Measurements from ENCODE around the gene DMBX1. TPM values are rescaled to one million over a fixed set of nuclear protein-coding genes. Genes with fewer than 3 reads are reported as not detected.

DMBX1 gene
- total and polyA plus RNA-seq, 4 donors = not detected

DNA sequence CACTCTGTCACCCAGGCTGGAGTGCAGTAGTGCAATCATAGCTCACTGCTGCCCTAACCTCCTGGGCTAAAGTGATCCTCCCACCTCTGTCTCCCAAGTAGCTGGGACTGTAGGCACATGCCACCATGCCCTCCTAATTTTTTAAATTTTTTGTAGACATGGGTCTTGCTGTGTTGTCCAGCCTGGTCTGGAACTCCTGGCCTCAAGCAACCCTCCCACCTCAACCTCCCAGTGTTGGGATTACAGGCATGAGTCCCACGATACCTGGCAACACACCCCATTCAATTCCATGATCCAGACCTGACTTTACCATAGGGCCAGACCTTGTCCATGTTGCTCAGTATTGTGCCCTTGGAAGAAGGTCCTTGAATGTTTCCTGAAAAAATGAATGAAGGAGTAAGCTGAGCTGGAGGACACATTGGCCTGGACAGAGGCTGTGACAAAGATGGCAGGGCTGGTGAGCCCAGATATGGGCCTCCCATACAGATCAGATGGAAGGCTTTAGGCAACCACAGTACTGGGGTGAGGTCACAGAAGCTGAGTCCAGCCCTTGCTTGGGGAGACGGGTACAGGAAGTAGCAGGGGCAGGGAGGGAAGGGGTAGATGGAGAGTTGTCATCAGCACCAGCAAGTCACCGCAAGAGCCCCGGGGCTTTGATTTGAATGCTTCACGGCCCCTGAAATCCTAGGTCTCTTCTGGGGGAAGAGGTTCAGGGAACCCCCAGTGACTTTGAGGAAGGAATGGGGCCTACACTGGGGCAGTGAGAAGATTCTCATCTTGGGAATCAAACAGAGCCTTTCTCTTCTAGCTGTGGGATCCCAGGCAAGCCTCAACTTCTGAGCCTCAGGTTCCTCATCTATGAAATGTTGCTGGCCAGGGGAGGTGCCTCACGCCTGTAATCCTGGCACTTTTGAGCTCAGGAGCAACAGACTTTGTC, 40.1 kb upstream of the DMBX1 start:
- 78% methylated on average over 6 of the region's 6 CpGs for WGBS
- Histone ChIP-seq H3K9me3 (ENCODE audit: control insufficient read depth in 4 of 4, low read length in 3 of 4) (no peaks in the 10 kb centered on the region), H3K4me1 (ENCODE audit: control insufficient read depth in 4 of 4, insufficient read depth in 4 of 4, low read length in 3 of 4) (peaks cover 0 to 5% (median 3%) of the 10 kb centered on the region in 4 donors), H3K4me3 (ENCODE audit: low read depth in 1 of 3, low read length in 3 of 3) (no peak overlapping the region), H3K27ac (ENCODE audit: low read depth in 1 of 2, low read length in 2 of 2) (no peak overlapping the region), H3K36me3 (ENCODE audit: control insufficient read depth in 4 of 4, insufficient read depth in 3 of 4, low read depth in 1 of 4, low read length in 3 of 4) (no peaks in the 10 kb centered on the region), H3K27me3 (ENCODE audit: control insufficient read depth in 4 of 4, insufficient read depth in 4 of 4, low read length in 3 of 4) (peaks cover 0 to 10% (median 4%) of the 10 kb centered on the region in 4 donors), H3K9ac (ENCODE audit: low read depth in 1 of 2, low read length in 2 of 2) (no peak overlapping the region)
- TF ChIP-seq, protein P1, sequence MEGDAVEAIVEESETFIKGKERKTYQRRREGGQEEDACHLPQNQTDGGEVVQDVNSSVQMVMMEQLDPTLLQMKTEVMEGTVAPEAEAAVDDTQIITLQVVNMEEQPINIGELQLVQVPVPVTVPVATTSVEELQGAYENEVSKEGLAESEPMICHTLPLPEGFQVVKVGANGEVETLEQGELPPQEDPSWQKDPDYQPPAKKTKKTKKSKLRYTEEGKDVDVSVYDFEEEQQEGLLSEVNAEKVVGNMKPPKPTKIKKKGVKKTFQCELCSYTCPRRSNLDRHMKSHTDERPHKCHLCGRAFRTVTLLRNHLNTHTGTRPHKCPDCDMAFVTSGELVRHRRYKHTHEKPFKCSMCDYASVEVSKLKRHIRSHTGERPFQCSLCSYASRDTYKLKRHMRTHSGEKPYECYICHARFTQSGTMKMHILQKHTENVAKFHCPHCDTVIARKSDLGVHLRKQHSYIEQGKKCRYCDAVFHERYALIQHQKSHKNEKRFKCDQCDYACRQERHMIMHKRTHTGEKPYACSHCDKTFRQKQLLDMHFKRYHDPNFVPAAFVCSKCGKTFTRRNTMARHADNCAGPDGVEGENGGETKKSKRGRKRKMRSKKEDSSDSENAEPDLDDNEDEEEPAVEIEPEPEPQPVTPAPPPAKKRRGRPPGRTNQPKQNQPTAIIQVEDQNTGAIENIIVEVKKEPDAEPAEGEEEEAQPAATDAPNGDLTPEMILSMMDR (IDR thresholded peaks at IDR 0.05; ENCODE audit: low read depth, low read length, missing input control) = no peak
- TF ChIP-seq RXRA (IDR thresholded peaks at IDR 0.05) (no peak), EGR1 (IDR thresholded peaks at IDR 0.05; ENCODE audit: low read depth in 2 of 2) (no peak), HNF4A (conservative IDR thresholded peaks at IDR 0.05) (no peak), ATF3 (IDR thresholded peaks at IDR 0.05) (no peak)
- DNase-seq (ENCODE audit: low spot score) = no peak

DNA sequence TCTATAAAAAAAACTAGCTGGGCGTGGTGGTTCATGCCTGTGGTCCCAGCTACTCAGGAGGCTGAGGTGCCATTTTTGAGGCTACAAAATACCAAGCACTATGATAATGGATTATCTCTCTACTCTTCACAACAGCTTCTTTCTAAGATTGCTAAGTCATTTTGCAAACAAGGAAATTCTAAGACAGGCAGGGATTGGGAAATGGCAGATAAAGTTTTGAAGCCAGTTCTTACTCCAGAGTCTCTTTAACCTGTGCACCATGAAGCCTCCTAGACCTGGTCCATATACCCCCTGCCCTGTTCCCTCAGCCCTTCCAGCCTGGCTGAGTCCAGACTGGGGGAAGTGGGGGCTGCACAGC, 39.5 kb upstream of the DMBX1 start:
- Histone ChIP-seq H3K4me1 (ENCODE audit: control insufficient read depth in 4 of 4, insufficient read depth in 4 of 4, low read length in 3 of 4) (peaks cover 0 to 5% (median 3%) of the 10 kb centered on the region in 4 donors), H3K27ac (ENCODE audit: low read depth in 1 of 2, low read length in 2 of 2) (no peak overlapping the region), H3K36me3 (ENCODE audit: control insufficient read depth in 4 of 4, insufficient read depth in 3 of 4, low read depth in 1 of 4, low read length in 3 of 4) (no peaks in the 10 kb centered on the region), H3K4me3 (ENCODE audit: low read depth in 1 of 3, low read length in 3 of 3) (no peak overlapping the region), H3K9ac (ENCODE audit: low read depth in 1 of 2, low read length in 2 of 2) (no peak overlapping the region), H3K9me3 (ENCODE audit: control insufficient read depth in 4 of 4, low read length in 3 of 4) (no peaks in the 10 kb centered on the region), H3K27me3 (ENCODE audit: control insufficient read depth in 4 of 4, insufficient read depth in 4 of 4, low read length in 3 of 4) (peaks cover 0 to 10% (median 4%) of the 10 kb centered on the region in 4 donors)
- TF ChIP-seq, protein P1 (IDR thresholded peaks at IDR 0.05; ENCODE audit: low read depth, low read length, missing input control) = no peak
- TF ChIP-seq HNF4A (conservative IDR thresholded peaks at IDR 0.05) (no peak), FOXA1 (IDR thresholded peaks at IDR 0.05) (no peak), SP1 (IDR thresholded peaks at IDR 0.05) (no peak), FOXA2 (IDR thresholded peaks at IDR 0.05) (no peak), GABPA (IDR thresholded peaks at IDR 0.05 in 1 of 2, conservative IDR thresholded peaks at IDR 0.05 in 1 of 2) (no peak), HNF4G (IDR thresholded peaks at IDR 0.05) (no peak), TAF1 (conservative IDR thresholded peaks at IDR 0.05) (no peak), YY1 (IDR thresholded peaks at IDR 0.05) (no peak), RXRA (IDR thresholded peaks at IDR 0.05) (no peak), RAD21 (IDR thresholded peaks at IDR 0.05) (no peak), EGR1 (IDR thresholded peaks at IDR 0.05; ENCODE audit: low read depth in 2 of 2) (no peak), ATF3 (IDR thresholded peaks at IDR 0.05) (no peak), JUND (IDR thresholded peaks at IDR 0.05) (no peak)
- TF ChIP-seq, protein P2, sequence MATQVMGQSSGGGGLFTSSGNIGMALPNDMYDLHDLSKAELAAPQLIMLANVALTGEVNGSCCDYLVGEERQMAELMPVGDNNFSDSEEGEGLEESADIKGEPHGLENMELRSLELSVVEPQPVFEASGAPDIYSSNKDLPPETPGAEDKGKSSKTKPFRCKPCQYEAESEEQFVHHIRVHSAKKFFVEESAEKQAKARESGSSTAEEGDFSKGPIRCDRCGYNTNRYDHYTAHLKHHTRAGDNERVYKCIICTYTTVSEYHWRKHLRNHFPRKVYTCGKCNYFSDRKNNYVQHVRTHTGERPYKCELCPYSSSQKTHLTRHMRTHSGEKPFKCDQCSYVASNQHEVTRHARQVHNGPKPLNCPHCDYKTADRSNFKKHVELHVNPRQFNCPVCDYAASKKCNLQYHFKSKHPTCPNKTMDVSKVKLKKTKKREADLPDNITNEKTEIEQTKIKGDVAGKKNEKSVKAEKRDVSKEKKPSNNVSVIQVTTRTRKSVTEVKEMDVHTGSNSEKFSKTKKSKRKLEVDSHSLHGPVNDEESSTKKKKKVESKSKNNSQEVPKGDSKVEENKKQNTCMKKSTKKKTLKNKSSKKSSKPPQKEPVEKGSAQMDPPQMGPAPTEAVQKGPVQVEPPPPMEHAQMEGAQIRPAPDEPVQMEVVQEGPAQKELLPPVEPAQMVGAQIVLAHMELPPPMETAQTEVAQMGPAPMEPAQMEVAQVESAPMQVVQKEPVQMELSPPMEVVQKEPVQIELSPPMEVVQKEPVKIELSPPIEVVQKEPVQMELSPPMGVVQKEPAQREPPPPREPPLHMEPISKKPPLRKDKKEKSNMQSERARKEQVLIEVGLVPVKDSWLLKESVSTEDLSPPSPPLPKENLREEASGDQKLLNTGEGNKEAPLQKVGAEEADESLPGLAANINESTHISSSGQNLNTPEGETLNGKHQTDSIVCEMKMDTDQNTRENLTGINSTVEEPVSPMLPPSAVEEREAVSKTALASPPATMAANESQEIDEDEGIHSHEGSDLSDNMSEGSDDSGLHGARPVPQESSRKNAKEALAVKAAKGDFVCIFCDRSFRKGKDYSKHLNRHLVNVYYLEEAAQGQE (IDR thresholded peaks at IDR 0.05) = no peak
- TF ChIP-seq, protein P3, sequence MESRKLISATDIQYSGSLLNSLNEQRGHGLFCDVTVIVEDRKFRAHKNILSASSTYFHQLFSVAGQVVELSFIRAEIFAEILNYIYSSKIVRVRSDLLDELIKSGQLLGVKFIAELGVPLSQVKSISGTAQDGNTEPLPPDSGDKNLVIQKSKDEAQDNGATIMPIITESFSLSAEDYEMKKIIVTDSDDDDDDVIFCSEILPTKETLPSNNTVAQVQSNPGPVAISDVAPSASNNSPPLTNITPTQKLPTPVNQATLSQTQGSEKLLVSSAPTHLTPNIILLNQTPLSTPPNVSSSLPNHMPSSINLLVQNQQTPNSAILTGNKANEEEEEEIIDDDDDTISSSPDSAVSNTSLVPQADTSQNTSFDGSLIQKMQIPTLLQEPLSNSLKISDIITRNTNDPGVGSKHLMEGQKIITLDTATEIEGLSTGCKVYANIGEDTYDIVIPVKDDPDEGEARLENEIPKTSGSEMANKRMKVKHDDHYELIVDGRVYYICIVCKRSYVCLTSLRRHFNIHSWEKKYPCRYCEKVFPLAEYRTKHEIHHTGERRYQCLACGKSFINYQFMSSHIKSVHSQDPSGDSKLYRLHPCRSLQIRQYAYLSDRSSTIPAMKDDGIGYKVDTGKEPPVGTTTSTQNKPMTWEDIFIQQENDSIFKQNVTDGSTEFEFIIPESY (IDR thresholded peaks at IDR 0.05) = no peak
- TF ChIP-seq, protein P4, sequence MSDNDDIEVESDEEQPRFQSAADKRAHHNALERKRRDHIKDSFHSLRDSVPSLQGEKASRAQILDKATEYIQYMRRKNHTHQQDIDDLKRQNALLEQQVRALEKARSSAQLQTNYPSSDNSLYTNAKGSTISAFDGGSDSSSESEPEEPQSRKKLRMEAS (IDR thresholded peaks at IDR 0.05) = no peak
- WGBS = 92% methylated on average over 1 of the region's 1 CpG
- DNase-seq (ENCODE audit: low spot score) = no peak
